GM19193 (cell line): ENCODE measurements around the gene TIMMDC1.

Experiments
- POLR2A ChIP-seq: IDR thresholded peaks from 4 replicates; pipeline ENCODE4 v1.6.1; 2011; ENCODE audit not compliant: insufficient read depth, insufficient read length; ENCODE audit errors: extremely low read depth

Gene TIMMDC1

GRCh38 chr3:119534296-119534695 lies 35.9 kb downstream of the TIMMDC1 start:
- TF ChIP-seq POLR2A = no peak

DNA sequence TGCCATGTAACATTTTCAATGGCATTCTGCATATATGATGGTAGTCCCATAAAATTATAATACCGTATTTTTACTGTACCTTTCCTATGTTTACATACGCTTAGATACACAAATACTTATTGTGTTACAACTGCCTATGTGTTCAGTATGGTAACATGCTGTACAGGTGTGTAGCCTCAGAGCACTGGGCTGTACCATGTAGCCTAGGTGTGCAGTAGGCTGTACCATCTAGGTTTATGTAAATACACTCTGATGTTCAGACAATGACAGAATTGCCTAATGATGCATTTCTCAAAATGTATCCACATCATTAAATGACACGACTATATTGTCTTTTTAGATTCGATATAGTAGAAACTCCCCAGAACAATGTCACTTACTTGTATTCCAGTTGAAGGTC lies 38.4 kb downstream of the TIMMDC1 start:
- TF ChIP-seq POLR2A = no peak

- no peak for TF ChIP-seq POLR2A
Measured at GRCh38 chr3:119538772-119539171, 40.4 kb downstream of the TIMMDC1 start.

GRCh38 chr3:119541547-119541946 lies 43.2 kb downstream of the TIMMDC1 start:
- TF ChIP-seq POLR2A = no peak

DNA sequence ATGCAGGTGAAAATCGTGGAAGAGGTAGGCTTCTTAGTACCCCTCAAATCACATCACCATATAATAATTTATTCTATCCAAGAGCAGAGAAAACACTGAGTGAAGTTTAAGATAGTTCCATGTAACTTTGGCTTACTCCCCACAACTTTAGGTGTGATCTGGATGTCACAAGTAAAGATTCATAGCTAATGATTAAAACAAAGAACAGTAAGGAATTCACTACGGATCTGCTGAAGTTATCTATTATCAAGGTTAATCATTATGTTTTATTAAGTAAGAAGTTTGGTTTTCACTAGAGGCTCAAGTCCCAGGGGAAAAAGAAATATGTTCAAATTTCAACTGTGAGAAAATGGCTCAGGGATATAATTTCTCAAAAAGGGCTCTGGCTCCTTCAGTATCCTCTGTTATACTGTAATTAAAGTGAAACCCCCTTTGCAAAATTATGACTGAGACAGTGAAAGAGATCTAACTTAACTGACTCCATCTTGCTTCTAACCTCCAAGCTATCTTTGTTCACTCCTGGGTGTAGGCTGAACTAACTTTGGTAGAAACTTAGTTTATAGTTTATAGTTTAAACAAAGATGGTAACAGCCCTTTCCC lies 43.9 kb downstream of the TIMMDC1 start:
- TF ChIP-seq POLR2A = no peak

- TF ChIP-seq POLR2A = no peak
Measured at GRCh38 chr3:119543147-119543546, 44.8 kb downstream of the TIMMDC1 start.

- TF ChIP-seq POLR2A = no peak
Measured at GRCh38 chr3:119547227-119547626, 48.9 kb downstream of the TIMMDC1 start.

DNA sequence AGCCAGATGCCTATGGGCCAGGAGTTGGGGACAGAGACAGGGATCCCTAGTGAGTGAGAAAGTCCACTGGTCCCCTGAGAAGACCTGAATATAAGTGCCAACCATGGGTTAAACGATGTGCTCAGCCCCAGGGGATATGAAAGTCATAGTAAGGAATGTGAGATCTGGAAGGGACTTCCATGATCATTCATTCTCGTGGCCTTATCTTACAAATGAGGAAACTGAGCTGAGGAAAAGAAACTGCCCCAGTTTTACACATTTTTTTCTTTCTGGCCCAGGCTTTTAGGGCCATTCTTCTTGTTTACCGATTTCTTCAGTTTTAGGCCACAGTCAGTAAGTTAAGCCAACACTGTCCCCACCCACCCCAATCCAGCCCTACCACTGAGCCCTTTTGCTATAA lies 50.0 kb downstream of the TIMMDC1 start:
- no peak for TF ChIP-seq POLR2A

GRCh38 chr3:119550192-119550910 lies 52.0 kb downstream of the TIMMDC1 start:
- TF ChIP-seq POLR2A = peak; percentile 24

DNA sequence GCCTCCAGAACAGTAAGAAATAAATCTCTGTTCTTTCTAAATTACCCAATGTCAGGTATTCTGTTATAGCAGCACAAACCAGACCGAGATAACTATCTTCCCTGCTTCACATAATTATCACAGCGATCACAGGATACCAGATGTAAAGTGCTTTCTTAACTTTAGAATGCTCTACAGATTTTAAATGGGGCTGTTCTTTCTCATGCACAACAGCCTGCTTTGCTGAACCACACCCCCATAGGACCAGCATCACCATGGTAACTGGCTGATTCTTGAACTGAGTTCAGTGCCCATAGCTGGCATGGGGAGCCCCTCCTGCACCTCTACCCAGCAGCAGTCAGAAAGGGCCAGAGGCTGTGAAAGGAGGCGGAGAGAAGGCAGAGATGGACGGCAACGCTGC lies 53.3 kb downstream of the TIMMDC1 start:
- no peak for TF ChIP-seq POLR2A

DNA sequence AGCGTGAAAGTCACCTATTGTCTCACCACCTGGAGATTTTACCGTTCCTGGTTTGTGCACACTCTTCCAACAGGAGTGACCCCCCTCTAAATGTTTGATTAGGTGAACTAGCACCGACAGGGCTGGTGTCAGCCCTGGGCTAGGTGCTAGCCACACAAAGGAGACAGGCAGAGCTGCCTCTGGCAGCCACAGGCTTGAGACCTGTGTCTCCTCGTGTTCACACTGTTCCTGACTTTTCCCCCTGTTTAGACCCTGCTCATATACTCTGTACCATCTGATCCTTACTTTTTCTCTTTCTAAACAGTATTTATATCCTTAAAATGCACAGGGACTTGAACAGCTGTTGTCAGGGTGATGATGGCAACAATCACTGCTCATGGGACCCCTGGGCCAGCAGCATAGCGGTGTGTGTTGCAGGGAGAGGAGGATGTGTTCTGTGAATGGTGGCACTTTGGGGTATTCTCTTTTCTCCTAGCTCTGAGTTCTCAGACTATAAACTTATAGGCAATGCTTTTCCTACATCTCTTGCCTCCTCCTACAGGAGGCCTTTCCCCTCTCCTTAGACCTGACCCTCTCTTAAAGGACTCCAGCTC lies 55.6 kb downstream of the TIMMDC1 start:
- TF ChIP-seq POLR2A = no peak

- TF ChIP-seq POLR2A = peak; percentile 49
Measured at GRCh38 chr3:119555309-119555735, 57.0 kb downstream of the TIMMDC1 start.

DNA sequence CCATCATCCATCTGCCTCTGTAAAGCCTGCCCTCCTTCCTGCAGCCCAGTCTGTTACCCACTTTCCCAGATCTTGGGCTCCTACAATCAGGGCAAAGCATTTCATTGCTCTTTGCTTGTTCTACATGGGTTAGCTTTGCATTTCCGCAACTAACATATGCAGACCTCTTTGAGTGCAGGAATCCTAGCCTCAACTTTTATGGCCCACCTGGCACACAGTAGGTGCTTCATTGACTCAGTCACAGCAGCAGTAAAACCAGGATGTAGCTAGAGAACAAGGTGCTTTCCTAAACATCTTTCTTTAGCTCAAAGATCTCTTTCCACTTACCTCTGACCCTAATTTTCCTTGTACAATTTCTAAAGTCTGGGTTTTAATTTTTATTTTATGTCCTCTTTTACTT lies 57.6 kb downstream of the TIMMDC1 start:
- no peak for TF ChIP-seq POLR2A

GRCh38 chr3:119557192-119557876 lies 59.0 kb downstream of the TIMMDC1 start:
- no peak for TF ChIP-seq POLR2A

DNA sequence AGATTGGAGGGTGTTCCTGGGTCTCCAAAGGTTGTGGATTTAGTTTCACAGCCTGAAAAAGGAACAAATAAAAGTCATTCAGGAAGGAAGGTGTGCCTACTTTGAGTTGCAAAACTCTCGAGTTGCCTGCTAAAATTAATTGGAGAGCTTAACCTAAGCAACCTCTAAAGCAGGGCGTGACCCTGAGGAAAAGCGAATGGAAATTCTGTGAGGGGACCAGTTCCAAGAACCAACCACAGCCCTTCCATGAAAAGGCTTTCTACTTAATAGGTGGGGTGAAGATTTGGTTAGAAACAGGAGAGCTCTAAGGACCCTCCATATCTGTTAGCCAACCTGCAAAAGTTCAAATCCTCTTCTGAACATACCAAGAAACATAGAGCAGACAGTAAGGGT lies 59.5 kb downstream of the TIMMDC1 start:
- no peak for TF ChIP-seq POLR2A
